ENCODE results near the gene CFD. TPM values are rescaled to one million over a fixed set of nuclear protein-coding genes. Genes with fewer than 3 reads are reported as not detected.

Gene CFD
- 0.31 TPM for total RNA-seq

DNA sequence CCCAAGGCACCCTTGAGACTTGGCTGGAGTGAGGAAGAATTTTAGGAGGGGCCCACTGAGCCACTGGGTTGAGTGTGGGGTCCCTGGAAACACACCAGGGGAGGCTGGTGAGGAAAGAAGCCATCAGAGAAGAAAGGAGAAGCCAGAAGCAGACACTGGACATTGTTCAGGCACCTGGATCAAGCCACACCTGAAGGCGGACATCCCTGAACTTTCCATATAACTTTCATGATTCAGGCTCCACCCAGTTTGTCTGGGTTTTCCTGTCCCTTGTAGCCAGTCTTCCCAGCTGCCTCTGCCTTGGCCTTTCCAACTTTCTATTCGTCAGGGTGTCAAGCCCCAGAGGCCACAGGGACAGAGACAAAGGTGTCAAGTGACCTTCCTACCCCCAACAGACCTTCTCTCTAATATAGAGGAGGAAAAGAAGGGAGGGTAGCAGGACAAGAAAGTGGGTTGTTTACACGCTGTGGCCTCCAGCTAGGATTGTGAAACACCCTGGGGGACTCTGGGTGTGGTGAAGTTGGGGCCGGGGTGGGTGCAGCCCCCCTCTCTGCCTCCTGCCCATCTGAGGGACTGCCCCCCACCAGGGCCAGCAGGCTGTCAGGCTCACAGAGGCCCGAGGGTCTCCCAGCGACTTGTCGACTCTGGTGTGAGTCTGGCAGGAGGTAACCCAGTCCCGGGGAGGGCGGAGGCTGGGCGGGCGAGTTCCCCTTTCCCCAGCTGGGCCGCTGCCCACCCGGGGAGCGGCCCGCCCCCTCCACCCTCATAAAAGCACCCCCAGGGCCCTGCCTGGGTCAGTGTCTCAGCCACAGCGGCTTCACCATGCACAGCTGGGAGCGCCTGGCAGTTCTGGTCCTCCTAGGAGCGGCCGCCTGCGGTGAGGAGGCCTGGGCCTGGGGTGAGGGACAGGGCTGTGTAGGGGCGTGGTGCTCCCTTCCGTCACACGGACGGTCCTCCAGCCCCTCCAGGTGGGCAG is at the start of gene CFD:
Gene CFD, plus strand, starts transcription at position 797 of the 976 bp plus-strand sequence. Its CDS starts 26 bp downstream, at position 823.

DNA sequence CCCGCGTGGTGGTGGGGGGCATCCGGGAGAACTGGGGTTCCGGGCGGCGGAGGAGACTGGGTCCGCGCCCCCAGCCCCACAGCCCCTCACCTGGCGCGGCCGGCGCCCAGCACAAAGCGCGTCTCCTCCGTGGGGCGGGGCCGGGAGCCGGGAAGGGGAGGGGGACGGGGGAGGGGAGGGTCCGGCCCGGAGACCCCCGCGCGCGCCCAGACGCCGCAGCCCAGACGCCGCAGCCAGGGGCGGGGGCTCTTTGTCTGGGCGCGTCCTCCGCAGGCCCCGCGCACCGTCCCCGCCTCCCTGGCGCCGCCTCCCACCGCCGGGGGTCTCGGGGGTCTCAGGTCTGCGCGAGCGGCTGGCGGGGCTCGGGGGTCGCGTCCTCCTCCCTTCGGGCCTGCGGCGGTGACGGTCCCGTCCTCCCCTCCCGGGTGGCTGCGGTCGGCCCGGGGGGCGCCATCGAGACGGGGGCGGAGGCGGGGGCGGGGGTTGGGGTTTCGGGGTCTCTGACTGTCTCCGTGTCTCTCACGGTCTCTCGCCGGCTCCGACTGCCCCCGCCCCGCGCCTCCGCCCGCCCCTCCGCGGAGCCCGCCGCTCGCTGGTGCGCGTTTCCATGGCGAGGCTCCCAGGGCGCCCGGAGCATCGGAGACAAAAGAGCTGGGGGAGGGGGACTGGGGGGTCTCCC is 37.5 kb upstream of the CFD start, which contains the start of gene PLPPR3:
Gene PLPPR3, minus strand, starts transcription at position 131 of the 679 bp plus-strand sequence. CDS start 396 bp downstream, outside the sequence.

DNA sequence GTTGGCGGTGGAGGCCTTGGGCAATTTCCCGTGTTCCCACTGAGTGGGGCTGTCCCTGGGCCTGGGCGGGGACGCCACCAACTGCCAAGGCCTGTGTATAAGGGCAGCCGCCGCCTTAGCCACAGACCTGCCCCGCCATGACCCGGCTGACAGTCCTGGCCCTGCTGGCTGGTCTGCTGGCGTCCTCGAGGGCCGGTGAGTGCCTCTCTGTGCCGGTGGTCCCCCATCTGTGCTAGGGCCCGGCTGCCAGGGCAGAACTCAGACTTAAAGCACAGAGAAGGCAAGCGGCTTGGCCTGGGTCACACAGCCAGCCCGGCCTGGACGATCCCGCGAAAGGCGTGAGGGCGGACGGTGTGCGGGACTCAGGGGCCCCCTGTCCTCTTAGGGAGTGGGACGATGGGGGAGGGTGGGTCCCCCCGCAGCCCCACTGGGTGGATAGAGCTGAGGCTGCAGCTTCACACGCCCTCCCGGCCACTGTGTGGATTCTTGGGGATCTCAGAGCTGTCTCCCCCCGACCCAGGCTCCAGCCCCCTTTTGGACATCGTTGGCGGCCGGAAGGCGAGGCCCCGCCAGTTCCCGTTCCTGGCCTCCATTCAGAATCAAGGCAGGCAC is 31.6 kb upstream of the CFD start, which contains the start of gene AZU1:
Gene AZU1, plus strand, starts transcription at position 128 of the 612 bp plus-strand sequence. Its CDS starts 10 bp downstream, at position 138.

DNA sequence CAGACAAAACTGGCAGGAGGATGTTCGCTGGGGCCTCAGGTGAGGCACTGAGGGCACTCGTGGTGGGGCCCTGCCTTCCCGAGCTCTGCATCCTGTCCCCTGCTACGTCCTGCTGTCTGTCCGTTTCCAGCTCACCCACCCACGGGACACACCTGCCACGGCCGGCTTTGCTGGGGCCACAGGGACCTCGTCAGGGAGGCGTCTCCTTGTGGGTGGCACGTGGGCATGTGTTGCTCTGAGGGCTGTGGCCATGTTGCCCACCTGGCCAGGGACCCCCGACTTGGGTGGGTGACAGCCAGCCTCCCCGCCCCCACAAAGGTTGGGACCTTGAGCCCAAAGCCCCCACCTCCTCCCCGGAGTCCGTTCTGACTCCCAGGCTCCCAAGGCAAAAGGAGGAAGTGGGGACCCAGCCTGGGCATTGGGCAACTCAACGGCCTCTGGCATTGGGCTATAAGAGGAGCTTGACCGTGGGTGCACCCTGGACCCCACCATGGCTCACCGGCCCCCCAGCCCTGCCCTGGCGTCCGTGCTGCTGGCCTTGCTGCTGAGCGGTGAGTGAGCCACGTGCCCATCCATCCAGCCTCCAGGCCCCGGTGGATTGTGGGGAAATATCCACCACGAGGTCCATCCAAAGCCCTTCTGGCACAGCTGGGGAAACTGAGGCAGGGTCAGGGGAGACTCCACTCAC is 18.8 kb upstream of the CFD start, which contains the start of gene PRTN3:
Gene PRTN3, plus strand, starts transcription at position 481 of the 688 bp plus-strand sequence. Its CDS starts 10 bp downstream, at position 491.

DNA sequence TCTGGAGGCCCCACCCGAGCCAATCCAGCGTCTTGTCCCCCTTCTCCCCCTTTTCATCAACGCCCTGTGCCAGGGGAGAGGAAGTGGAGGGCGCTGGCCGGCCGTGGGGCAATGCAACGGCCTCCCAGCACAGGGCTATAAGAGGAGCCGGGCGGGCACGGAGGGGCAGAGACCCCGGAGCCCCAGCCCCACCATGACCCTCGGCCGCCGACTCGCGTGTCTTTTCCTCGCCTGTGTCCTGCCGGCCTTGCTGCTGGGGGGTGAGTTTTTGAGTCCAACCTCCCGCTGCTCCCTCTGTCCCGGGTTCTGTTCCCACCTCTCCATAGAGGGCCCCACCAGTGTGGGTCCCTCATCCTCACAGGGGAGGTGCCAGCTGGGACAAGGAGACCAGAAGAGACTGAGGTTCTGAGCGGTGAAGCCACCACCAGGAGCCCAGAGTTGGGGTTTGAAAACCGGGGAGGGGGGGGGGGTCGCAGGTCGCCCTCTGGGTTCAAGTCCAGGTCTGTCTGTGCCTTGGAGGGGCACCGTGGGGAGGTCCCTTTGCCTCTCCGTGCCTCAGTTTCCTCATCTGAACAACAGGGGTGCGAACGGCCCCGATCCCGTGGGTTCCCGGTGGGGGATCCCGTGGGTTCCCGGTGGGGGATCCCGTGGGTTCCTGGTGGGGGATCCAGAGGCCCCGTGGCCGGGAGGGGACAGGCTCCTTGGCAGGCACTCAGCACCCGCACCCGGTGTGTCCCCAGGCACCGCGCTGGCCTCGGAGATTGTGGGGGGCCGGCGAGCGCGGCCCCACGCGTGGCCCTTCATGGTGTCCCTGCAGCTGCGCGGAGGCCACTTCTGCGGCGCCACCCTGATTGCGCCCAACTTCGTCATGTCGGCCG is 7.1 kb upstream of the CFD start, which contains the start of gene ELANE:
Gene ELANE, plus strand, starts transcription at position 168 of the 878 bp plus-strand sequence. Its CDS starts 26 bp downstream, at position 194.

DNA sequence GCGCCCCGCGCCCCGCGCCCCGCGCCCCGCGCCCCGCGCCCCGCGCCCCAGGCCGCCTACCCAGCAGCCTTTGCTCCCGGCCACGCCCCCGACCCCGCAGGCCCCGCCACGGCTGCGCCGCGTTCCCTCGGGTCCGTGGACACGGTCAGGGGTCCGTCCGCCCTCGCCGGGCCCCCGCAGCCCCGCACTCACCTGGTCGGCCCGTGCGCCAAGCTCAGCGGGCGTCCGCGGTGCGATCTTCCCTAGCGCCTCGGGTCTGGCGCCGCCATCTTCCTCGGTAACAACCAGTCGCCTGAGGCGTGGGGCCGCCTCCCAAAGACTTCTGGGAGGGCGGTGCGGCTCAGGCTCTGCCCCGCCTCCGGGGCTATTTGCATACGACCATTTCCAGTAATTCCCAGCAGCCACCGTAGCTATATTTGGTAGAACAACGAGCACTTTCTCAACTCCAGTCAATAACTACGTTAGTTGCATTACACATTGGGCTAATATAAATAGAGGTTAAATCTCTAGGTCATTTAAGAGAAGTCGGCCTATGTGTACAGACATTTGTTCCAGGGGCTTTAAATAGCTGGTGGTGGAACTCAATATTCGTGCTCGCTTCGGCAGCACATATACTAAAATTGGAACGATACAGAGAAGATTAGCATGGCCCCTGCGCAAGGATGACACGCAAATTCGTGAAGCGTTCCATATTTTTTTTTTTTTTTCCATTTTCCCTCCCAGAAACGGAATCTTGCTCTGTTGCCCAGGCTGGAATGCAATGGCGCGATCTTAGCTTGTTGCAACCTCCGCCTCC is 33.6 kb downstream of the CFD start, which contains the start of the genes MED16 and RNU6-9:
Gene MED16, minus strand, starts transcription at position 294 of the 796 bp plus-strand sequence. CDS start 2,056 bp downstream, outside the sequence.
Gene RNU6-9, plus strand, starts transcription at position 591 of the 796 bp plus-strand sequence.

Small RNA genes lying within 50 kb of the gene (small RNA-seq; reads per million reads assigned to genes)
- gene MIR3187 (ENCODE audit: low replicate concordance) = not detected
- gene RNU6-9 (ENCODE audit: low replicate concordance) = not detected

Other genes starting within 250 kb of the CFD start
- 21.6 TPM for gene POLRMT, start 226.1 kb upstream of the CFD start, total RNA-seq
- 0.63 TPM for gene FGF22, start 219.8 kb upstream of the CFD start, total RNA-seq
- 20.0 TPM for gene RNF126, start 196.4 kb upstream of the CFD start, total RNA-seq
- gene FSTL3, start 183.3 kb upstream of the CFD start, total RNA-seq = 2.8 TPM
- not detected for gene PRSS57, start 164.2 kb upstream of the CFD start, total RNA-seq
- gene PALM, start 150.7 kb upstream of the CFD start, total RNA-seq = 123 TPM
- not detected for gene MISP, start 108.6 kb upstream of the CFD start, total RNA-seq
- 60.7 TPM for gene PTBP1, start 62.2 kb upstream of the CFD start, total RNA-seq
- 98.3 TPM for gene PLPPR3, start 37.7 kb upstream of the CFD start, total RNA-seq
- gene AZU1, start 31.8 kb upstream of the CFD start, total RNA-seq = 0.94 TPM
- 0.94 TPM for gene PRTN3, start 18.7 kb upstream of the CFD start, total RNA-seq
- gene ELANE, start 7.4 kb upstream of the CFD start, total RNA-seq = not detected
- 35.4 TPM for gene MED16, start 33.5 kb downstream of the CFD start, total RNA-seq
- gene RNU6-9, start 33.8 kb downstream of the CFD start, total RNA-seq = not detected
- 29.1 TPM for gene R3HDM4, start 53.6 kb downstream of the CFD start, total RNA-seq
- gene KISS1R, start 57.7 kb downstream of the CFD start, total RNA-seq = not detected
- 11.3 TPM for gene ARID3A, start 66.4 kb downstream of the CFD start, total RNA-seq
- gene WDR18, start 124.7 kb downstream of the CFD start, total RNA-seq = 36.0 TPM
- not detected for gene GRIN3B, start 140.8 kb downstream of the CFD start, total RNA-seq
- 59.8 TPM for gene TMEM259, start 161.5 kb downstream of the CFD start, total RNA-seq
- gene RNU6-2, start 161.9 kb downstream of the CFD start, total RNA-seq = not detected
- 6.3 TPM for gene CNN2, start 166.9 kb downstream of the CFD start, total RNA-seq
- 4.4 TPM for gene ABCA7, start 180.4 kb downstream of the CFD start, total RNA-seq
- gene ARHGAP45, start 207.5 kb downstream of the CFD start, total RNA-seq = 2.8 TPM
- 37.6 TPM for gene POLR2E, start 235.7 kb downstream of the CFD start, total RNA-seq
- gene GPX4, start 244.3 kb downstream of the CFD start, total RNA-seq = 107 TPM

Data from parietal lobe (tissue), 2 donors.